Subcutaneous abdominal adipose tissue (tissue), 5 donors: ENCODE measurements around the gene PAX7.
"Not testable (repeated sequence)": the region's sequence is repeated elsewhere in the genome, so short reads cannot be mapped to it uniquely, and the experiment has no call there.

Experiments used
- H3K27ac ChIP-seq: one replicate; pipeline ENCODE4 v1.7.0; 2013; ENCODE audit warnings: low read depth, mild to moderate bottlenecking, inconsistent platforms, low read length, moderate library complexity
- H3K27me3 ChIP-seq, 5 donors: one replicate each; pipeline ENCODE4 v1.7.0; 2013; ENCODE audit warnings: low read length in 5 of 5, inconsistent platforms in 1 of 5; ENCODE audit not compliant: control insufficient read depth in 5 of 5, insufficient read depth in 4 of 5
- H3K36me3 ChIP-seq, 5 donors: one replicate each; pipeline ENCODE4 v1.7.0; 2013; ENCODE audit warnings: low read length in 5 of 5; ENCODE audit not compliant: control insufficient read depth in 5 of 5, insufficient read depth in 5 of 5
- H3K4me1 ChIP-seq, 5 donors: one replicate each; pipeline ENCODE4 v1.7.0; 2013; ENCODE audit warnings: low read length in 5 of 5, mild to moderate bottlenecking in 3 of 5, moderate library complexity in 1 of 5; ENCODE audit not compliant: control insufficient read depth in 5 of 5, insufficient read depth in 5 of 5
- H3K4me3 ChIP-seq, 5 donors: one replicate each; pipeline ENCODE4 v1.7.0; 2013; ENCODE audit warnings: low read length in 5 of 5, low read depth in 1 of 5
- H3K9ac ChIP-seq, 5 donors: one replicate each; pipeline ENCODE4 v1.7.0; 2013; ENCODE audit warnings: low read length in 5 of 5, mild to moderate bottlenecking in 4 of 5, moderate library complexity in 3 of 5
- H3K9me3 ChIP-seq, 5 donors: one replicate each; pipeline ENCODE4 v1.7.0; 2013; ENCODE audit warnings: low read length in 5 of 5; ENCODE audit not compliant: control insufficient read depth in 5 of 5
- donor health status: healthy.
- donor health status: healthy.
- donor health status: healthy.
- donor health status: healthy.
- donor health status: healthy.

PAX7 gene

GRCh38 chr1:18735224-18735997, 104.8 kb downstream of the PAX7 start:
- Histone ChIP-seq H3K27ac (no peak overlapping the region), H3K27me3 (peaks cover 23 to 65% (median 62%) of the 10 kb centered on the region in 5 donors)

GRCh38 chr1:18736958-18737357, 106.3 kb downstream of the PAX7 start:
- Histone ChIP-seq H3K9me3 (no peaks in the 10 kb centered on the region), H3K4me3 (no peak overlapping the region), H3K36me3 (no peaks in the 10 kb centered on the region), H3K27ac (no peak overlapping the region), H3K27me3 (peaks cover 17 to 60% (median 56%) of the 10 kb centered on the region in 5 donors), H3K4me1 (no peaks in the 10 kb centered on the region), H3K9ac (no peak overlapping the region)

More at GRCh38 chr1:18735224-18735997, 104.8 kb downstream of the PAX7 start:
- H3K4me1 ChIP-seq, result no peaks in the 10 kb centered on the region
- H3K4me3 ChIP-seq, result no peak overlapping the region
- no peaks in the 10 kb centered on the region for H3K9me3 ChIP-seq
- H3K9ac ChIP-seq, result no peak overlapping the region
- no peaks in the 10 kb centered on the region for H3K36me3 ChIP-seq

DNA sequence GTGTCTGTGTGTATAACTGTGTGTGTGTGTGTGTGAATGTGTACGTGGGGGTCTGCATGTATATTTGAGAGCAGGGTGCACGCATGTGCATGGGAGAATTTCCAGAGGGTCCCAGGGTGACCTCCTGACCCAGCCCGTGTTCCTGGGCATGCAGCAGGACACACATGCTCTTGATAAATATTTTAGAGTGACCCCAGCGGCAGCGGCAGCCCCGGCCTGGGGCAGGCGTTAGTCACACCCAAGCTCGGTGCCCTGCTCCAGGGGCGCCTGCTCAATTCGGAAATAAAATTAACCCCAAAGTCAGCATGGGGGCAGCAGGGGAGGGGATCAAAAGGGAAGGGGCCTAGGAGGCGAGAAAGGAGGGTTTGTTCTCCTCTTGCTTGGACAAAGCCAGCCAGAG, 107.5 kb downstream of the PAX7 start:
- Histone ChIP-seq H3K4me3 (no peak overlapping the region), H3K9me3 (no peaks in the 10 kb centered on the region), H3K36me3 (no peaks in the 10 kb centered on the region), H3K27me3 (peaks cover 17 to 57% (median 45%) of the 10 kb centered on the region in 5 donors), H3K9ac (no peak overlapping the region), H3K4me1 (no peaks in the 10 kb centered on the region), H3K27ac (no peak overlapping the region)

DNA sequence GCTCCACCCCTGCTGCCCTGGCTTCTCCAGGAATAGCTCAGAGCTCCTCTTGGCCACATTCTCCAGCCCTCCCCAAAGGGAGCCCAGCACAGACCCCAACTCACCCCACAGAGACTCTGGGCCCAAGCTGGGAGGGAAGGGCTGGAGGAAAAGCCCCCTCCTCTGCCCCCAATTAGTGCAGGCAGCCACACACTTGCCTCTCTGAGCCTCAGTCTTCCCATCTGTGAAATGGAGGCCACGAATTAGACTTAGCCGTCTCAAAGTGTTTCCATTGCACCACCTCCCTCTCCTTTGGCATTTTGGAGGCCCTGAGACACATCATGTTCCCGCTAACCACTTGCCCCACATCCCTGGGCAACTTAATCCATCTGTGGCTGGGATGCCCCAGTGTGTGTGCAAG, 108.0 kb downstream of the PAX7 start:
- no peaks in the 10 kb centered on the region for H3K9me3 ChIP-seq
- H3K4me1 ChIP-seq, result no peaks in the 10 kb centered on the region
- no peaks in the 10 kb centered on the region for H3K36me3 ChIP-seq
- no peak overlapping the region for H3K4me3 ChIP-seq
- H3K27me3 ChIP-seq, result peaks cover 17 to 56% (median 42%) of the 10 kb centered on the region in 5 donors
- no peak overlapping the region for H3K27ac ChIP-seq
- no peak overlapping the region for H3K9ac ChIP-seq

DNA sequence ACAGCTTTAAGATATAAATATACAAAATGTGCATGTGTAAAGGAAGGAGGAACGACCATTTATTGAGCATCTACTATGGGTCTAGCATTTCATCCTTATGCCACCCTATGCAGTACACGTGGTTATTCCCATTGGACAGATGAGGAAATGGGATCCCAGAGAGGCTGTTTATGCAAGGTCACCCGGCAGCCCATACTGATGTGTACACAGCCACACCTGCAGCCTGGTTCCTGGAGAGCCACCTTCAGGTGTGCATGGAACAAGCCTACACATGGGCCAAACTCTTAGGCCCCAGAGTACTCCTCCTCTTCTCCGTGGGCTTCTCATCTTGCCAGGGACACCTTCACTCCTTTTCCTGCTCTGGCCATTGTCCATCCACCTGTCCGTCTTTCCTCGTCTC, 108.8 kb downstream of the PAX7 start:
- Histone ChIP-seq H3K9me3 (no peaks in the 10 kb centered on the region), H3K36me3 (no peaks in the 10 kb centered on the region), H3K4me3 (no peak overlapping the region), H3K27me3 (peaks cover 11 to 48% (median 39%) of the 10 kb centered on the region in 5 donors), H3K4me1 (no peaks in the 10 kb centered on the region), H3K27ac (no peak overlapping the region), H3K9ac (no peak overlapping the region)

DNA sequence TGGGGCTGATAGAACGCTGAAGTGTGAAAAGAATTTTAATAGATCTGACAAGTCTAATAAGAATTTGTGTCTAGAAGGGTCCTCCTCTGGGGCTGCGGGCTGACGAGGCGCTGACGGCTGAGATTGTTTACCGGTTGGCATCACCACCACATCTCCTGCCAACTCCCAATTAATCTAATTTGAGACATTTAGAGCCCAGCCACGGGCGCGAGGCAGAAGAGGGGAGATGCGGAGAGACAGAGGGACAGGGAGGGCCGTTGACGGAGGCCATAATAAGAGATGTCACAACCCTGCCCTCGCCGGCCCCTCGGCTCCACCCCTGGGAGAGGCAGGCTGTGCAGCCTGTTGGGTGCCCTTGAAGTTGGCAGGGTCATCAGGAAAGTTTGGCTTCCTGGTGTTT, 109.3 kb downstream of the PAX7 start:
- Histone ChIP-seq H3K9ac (no peak overlapping the region), H3K27ac (no peak overlapping the region), H3K9me3 (no peaks in the 10 kb centered on the region), H3K4me3 (no peak overlapping the region), H3K4me1 (no peaks in the 10 kb centered on the region), H3K27me3 (peaks cover 9 to 46% (median 36%) of the 10 kb centered on the region in 5 donors), H3K36me3 (no peaks in the 10 kb centered on the region)

DNA sequence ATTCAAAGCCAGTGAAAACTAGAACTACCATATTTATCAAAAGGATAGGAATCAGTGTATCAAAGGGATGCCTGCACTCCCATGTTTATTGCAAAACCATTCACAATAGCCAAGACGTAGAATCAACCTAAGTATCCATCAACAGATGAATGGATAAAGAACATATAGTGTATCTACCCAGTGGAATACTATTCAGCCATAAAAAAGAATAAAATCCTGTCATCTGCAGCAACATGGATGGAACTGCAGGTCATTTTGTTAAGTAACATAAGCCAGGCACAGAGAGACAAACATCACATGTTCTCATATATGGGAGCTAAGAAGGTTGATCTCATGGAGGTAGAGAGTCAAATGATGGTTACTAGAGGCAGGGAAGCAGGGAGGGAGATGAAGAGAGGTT, 110.0 kb downstream of the PAX7 start:
- Histone ChIP-seq H3K4me3 (no peak overlapping the region), H3K9me3 (no peaks in the 10 kb centered on the region), H3K9ac (no peak overlapping the region), H3K27ac (no peak overlapping the region), H3K36me3 (no peaks in the 10 kb centered on the region), H3K27me3 (peaks cover 9 to 43% (median 33%) of the 10 kb centered on the region in 5 donors), H3K4me1 (no peaks in the 10 kb centered on the region)

DNA sequence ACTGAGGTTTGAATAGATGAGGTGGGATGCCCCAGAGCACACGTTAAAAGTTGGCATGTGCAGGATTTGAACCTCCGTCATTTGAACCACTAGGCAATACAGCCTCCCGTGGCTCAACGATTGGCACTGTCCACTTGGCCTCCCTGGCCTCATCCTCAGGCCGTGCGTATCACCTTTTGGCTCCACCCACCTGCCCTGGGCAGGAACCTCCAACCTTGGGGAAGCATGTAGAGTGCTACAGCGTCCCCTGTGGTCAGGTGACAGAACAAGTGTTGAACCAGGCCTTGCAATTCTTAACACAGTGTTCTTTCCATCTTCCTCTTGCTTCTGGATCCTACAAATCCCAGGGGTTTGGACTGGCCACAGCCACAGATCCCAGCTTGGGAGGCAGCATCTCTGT, 112.6 kb downstream of the PAX7 start:
- H3K36me3 ChIP-seq, result no peaks in the 10 kb centered on the region
- peaks cover 7 to 40% (median 36%) of the 10 kb centered on the region in 5 donors for H3K27me3 ChIP-seq

GRCh38 chr1:18744381-18744780, 113.7 kb downstream of the PAX7 start:
- not testable (repeated sequence) for H3K36me3 ChIP-seq, H3K4me3 ChIP-seq, H3K9me3 ChIP-seq, H3K4me1 ChIP-seq, H3K27ac ChIP-seq, H3K9ac ChIP-seq
- peaks cover 3 to 35% (median 25%) of the 10 kb centered on the region in 5 donors for H3K27me3 ChIP-seq

More for the DNA sequence above, 112.6 kb downstream of the PAX7 start:
- Histone ChIP-seq H3K4me3 (no peak overlapping the region), H3K9ac (no peak overlapping the region), H3K4me1 (no peaks in the 10 kb centered on the region), H3K27ac (no peak overlapping the region), H3K9me3 (no peaks in the 10 kb centered on the region)

DNA sequence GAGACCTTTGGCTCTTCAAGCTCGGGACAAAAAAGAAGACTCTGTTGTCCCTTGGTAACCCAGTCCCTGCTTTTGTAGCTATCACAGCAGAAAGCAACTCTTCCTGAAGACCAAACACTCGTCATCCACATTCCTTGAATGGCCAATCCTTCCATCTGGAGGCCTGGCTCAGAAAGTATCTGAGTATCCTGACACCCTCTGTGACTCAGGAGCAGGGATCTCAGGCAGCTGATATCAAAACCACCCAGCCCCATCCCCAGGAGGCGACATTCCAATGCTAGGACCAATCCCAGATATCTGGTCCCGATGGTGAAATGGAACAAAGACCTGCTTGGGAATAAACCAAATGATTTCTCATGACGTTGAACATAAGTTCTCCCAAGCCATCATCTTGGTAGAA, 116.3 kb downstream of the PAX7 start:
- H3K9ac ChIP-seq, result no peak overlapping the region
- H3K27ac ChIP-seq, result no peak overlapping the region
- peaks cover 0 to 15% (median 10%) of the 10 kb centered on the region in 5 donors for H3K9me3 ChIP-seq
- H3K4me3 ChIP-seq, result no peak overlapping the region
- H3K27me3 ChIP-seq, result peaks cover 9 to 37% (median 18%) of the 10 kb centered on the region in 5 donors
- no peaks in the 10 kb centered on the region for H3K4me1 ChIP-seq
- no peaks in the 10 kb centered on the region for H3K36me3 ChIP-seq
